IMR-90 (cell line): ENCODE data around the gene GPSM1. TPM values are rescaled to one million over a fixed set of nuclear protein-coding genes. Genes with fewer than 3 reads are reported as not detected.

ENCODE experiments used
- ATAC-seq: fragments of 200-7000 bp; cut with Tn5 transposase; 2 replicates; pipeline ENCODE4 v1.9.1; 2020; ENCODE audit warnings: low read depth, mild to moderate bottlenecking, moderate library complexity
- BruUV-seq: library from RNA; stranded (reverse); fragments of 400-500 nt; replicated peaks from 2 replicates; lab custom pipeline; 2021; lab: Mats Ljungman, UMichigan
- CTCF ChIA-PET: fragments of 300-600 bp; formaldehyde crosslinking; extraction: SDS; loops from one replicate; lab custom pipeline; 2021; ENCODE audit warnings: antibody characterized with exemption; lab: Yijun Ruan, JAX
- POLR2A ChIA-PET: fragments of 300-600 bp; sonication (Branson Sonifier 250); formaldehyde crosslinking; loops from one replicate; lab custom pipeline; 2022; ENCODE audit warnings: antibody characterized with exemption; ENCODE audit not compliant: unreplicated experiment; lab: Charles Lee
- DNase-seq: peaks from one replicate; pipeline ENCODE4 v3.0.0; 2013
- H2AFZ ChIP-seq: replicated peaks from 2 replicates; pipeline ENCODE3; 2013; ENCODE audit warnings: low read length, mild to moderate bottlenecking; ENCODE audit not compliant: poor library complexity
- H2AK5ac ChIP-seq: 2 replicates; pipeline ENCODE4 v1.6.1; 2013; ENCODE audit warnings: low read depth, low read length, inconsistent platforms
- H2AK9ac ChIP-seq: replicated peaks from 2 replicates; pipeline ENCODE3; 2013; ENCODE audit warnings: mild to moderate bottlenecking, low read depth, low read length, moderate library complexity; ENCODE audit not compliant: poor library complexity
- H2BK120ac ChIP-seq: 2 replicates; pipeline ENCODE4 v1.6.1; 2013; ENCODE audit warnings: low read depth, low read length, inconsistent platforms
- H2BK15ac ChIP-seq: 3 replicates; pipeline ENCODE4 v1.6.1; 2013; ENCODE audit warnings: low read depth, low read length, inconsistent platforms
- H2BK20ac ChIP-seq: 2 replicates; pipeline ENCODE4 v1.6.1; 2013; ENCODE audit warnings: low read depth, mild to moderate bottlenecking, inconsistent platforms, low read length, moderate library complexity
- H2BK5ac ChIP-seq: 2 replicates; pipeline ENCODE4 v1.6.1; 2013; ENCODE audit warnings: mild to moderate bottlenecking, low read depth, low read length, inconsistent platforms; ENCODE audit not compliant: poor library complexity, severe bottlenecking
- H3K14ac ChIP-seq: replicated peaks from 2 replicates; pipeline ENCODE4 v1.6.1; 2013; ENCODE audit warnings: low read depth, low read length, inconsistent platforms
- H3K18ac ChIP-seq: 2 replicates; pipeline ENCODE4 v1.6.1; 2013; ENCODE audit warnings: low read depth, low read length, control low read depth
- H3K23ac ChIP-seq: 2 replicates; pipeline ENCODE4 v1.6.1; 2013; ENCODE audit warnings: low read depth, low read length, inconsistent platforms
- H3K27ac ChIP-seq: 2 replicates; pipeline ENCODE4 v1.5.1; 2013; ENCODE audit warnings: mild to moderate bottlenecking, control low read depth, low read length; ENCODE audit not compliant: insufficient read depth
- H3K27me3 ChIP-seq: 2 replicates; pipeline ENCODE4 v1.6.1; 2013; ENCODE audit warnings: low read length; ENCODE audit not compliant: control insufficient read depth, insufficient read depth
- H3K36me3 ChIP-seq: 2 replicates; pipeline ENCODE4 v1.6.1; 2013; ENCODE audit warnings: low read length, mixed read lengths; ENCODE audit not compliant: control insufficient read depth, insufficient read depth
- H3K4ac ChIP-seq: 2 replicates; pipeline ENCODE4 v1.6.1; 2013; ENCODE audit warnings: low read depth, low read length, inconsistent platforms
- H3K4me1 ChIP-seq: 2 replicates; pipeline ENCODE4 v1.6.1; 2013; ENCODE audit warnings: low read length, mixed read lengths; ENCODE audit not compliant: control insufficient read depth, insufficient read depth
- H3K4me2 ChIP-seq: 2 replicates; pipeline ENCODE4 v1.6.1; 2013; ENCODE audit warnings: low read depth, mild to moderate bottlenecking, control low read depth, low read length, moderate library complexity
- H3K4me3 ChIP-seq: 2 replicates; pipeline ENCODE4 v1.5.1; 2013; ENCODE audit warnings: low read depth, mild to moderate bottlenecking, control low read depth, low read length, moderate library complexity; ENCODE audit not compliant: insufficient read depth
- H3K56ac ChIP-seq: 2 replicates; pipeline ENCODE4 v1.6.1; 2013; ENCODE audit warnings: low read length, inconsistent platforms; ENCODE audit not compliant: insufficient read depth; ENCODE audit errors: extremely low read depth
- H3K79me1 ChIP-seq, 2 experiments: 2 replicates each; pipeline ENCODE4 v1.6.1; 2013; ENCODE audit warnings: low read length in 2 of 2, inconsistent platforms in 1 of 2, low read depth in 1 of 2
- H3K9ac ChIP-seq: 2 replicates; pipeline ENCODE4 v1.6.1; 2013; ENCODE audit warnings: low read depth, low read length, control low read depth
- H3K9me1 ChIP-seq: 2 replicates; pipeline ENCODE4 v1.6.1; 2013; ENCODE audit warnings: low read length, inconsistent platforms; ENCODE audit not compliant: insufficient read depth
- H3K9me3 ChIP-seq: 2 replicates; pipeline ENCODE4 v1.6.1; 2013; ENCODE audit warnings: low read length; ENCODE audit not compliant: control insufficient read depth, insufficient read depth
- H4K20me1 ChIP-seq: 2 replicates; pipeline ENCODE4 v1.6.1; 2013; ENCODE audit warnings: low read length, inconsistent platforms; ENCODE audit not compliant: insufficient read depth
- H4K5ac ChIP-seq: 2 replicates; pipeline ENCODE4 v1.6.1; 2013; ENCODE audit warnings: mild to moderate bottlenecking, low read depth, low read length, control low read depth
- H4K8ac ChIP-seq, 2 experiments: 2 replicates each; pipeline ENCODE4 v1.6.1; 2013; ENCODE audit warnings: low read depth in 2 of 2, low read length in 2 of 2, control low read depth in 1 of 2, inconsistent platforms in 1 of 2
- H4K91ac ChIP-seq: 2 replicates; pipeline ENCODE4 v1.6.1; 2013; ENCODE audit warnings: low read depth, low read length, inconsistent platforms; ENCODE audit not compliant: insufficient read depth
- BHLHE40 ChIP-seq: fragments of 150-350 bp; IDR thresholded peaks from 2 replicates; pipeline ENCODE4 v1.6.1; 2016; ENCODE audit warnings: mild to moderate bottlenecking, low read depth, low read length
- CEBPB ChIP-seq: IDR thresholded peaks from 2 replicates; pipeline ENCODE4 v1.6.1; 2012; ENCODE audit warnings: low read depth, low read length, improper control_type of control experiment
- CHD1 ChIP-seq: IDR thresholded peaks from 2 replicates; pipeline ENCODE4 v1.6.1; 2012; ENCODE audit warnings: low read depth, low read length, improper control_type of control experiment
- FOS ChIP-seq: fragments of 150-350 bp; IDR thresholded peaks from 2 replicates; pipeline ENCODE4 v1.6.1; 2016; ENCODE audit warnings: low read depth, low read length
- MAFK ChIP-seq: IDR thresholded peaks from 2 replicates; pipeline ENCODE4 v1.6.1; 2012; ENCODE audit warnings: low read depth, low read length, improper control_type of control experiment
- MAZ ChIP-seq: IDR thresholded peaks from 2 replicates; pipeline ENCODE4 v1.6.1; 2012; ENCODE audit warnings: low read depth, mild to moderate bottlenecking, low read length, improper control_type of control experiment, moderate library complexity, borderline replicate concordance
- MXI1 ChIP-seq: IDR thresholded peaks from 2 replicates; pipeline ENCODE4 v1.6.1; 2012; ENCODE audit warnings: low read depth, mild to moderate bottlenecking, low read length, moderate library complexity, borderline replicate concordance
- NFE2L2 ChIP-seq: fragments of 150-350 bp; IDR thresholded peaks from 2 replicates; pipeline ENCODE4 v1.6.1; 2016; ENCODE audit warnings: low read depth, mild to moderate bottlenecking, low read length
- POLR2A ChIP-seq: IDR thresholded peaks from 2 replicates; pipeline ENCODE4 v1.6.1; 2012; ENCODE audit warnings: mild to moderate bottlenecking, low read depth, low read length
- RAD21 ChIP-seq: IDR thresholded peaks from 2 replicates; pipeline ENCODE4 v1.6.1; 2012; ENCODE audit warnings: low read length, improper control_type of control experiment
- RCOR1 ChIP-seq: IDR thresholded peaks from 2 replicates; pipeline ENCODE4 v1.6.1; 2012; ENCODE audit warnings: mild to moderate bottlenecking, low read length, improper control_type of control experiment; ENCODE audit not compliant: insufficient replicate concordance
- RFX5 ChIP-seq: IDR thresholded peaks from 2 replicates; pipeline ENCODE4 v1.8.0; 2012; ENCODE audit warnings: low read depth, mild to moderate bottlenecking, low read length, moderate library complexity
- SMC3 ChIP-seq: fragments of 150-350 bp; IDR thresholded peaks from 2 replicates; pipeline ENCODE4 v1.6.1; 2016; ENCODE audit warnings: low read depth, mild to moderate bottlenecking, antibody characterized with exemption, low read length, moderate library complexity
- WGBS, 2 experiments: methylation state at CpG; one replicate each; pipeline versions ENCODE4 v1.1.5 to v1.1.7; 2013; ENCODE audit warnings: missing lambda C conversion rate in 2 of 2; ENCODE audit not compliant: insufficient read length in 1 of 2; ENCODE audit errors: extremely low coverage in 2 of 2; 5-methylcytosine and 5-hydroxymethylcytosine counted together
- dilution Hi-C: fragments of 300-500 bp; cut with HindIII; formaldehyde crosslinking; loops from one replicate; pipeline ENCODE4 v1.14.3; 2018; ENCODE audit warnings: low sequenced_read_pairs; ENCODE audit not compliant: unreplicated experiment
- in situ Hi-C: fragments of 300-500 bp; cut with MboI; formaldehyde crosslinking; loops from 3 replicates; pipeline ENCODE4 v1.14.3; 2019; ENCODE audit warnings: low sequenced_read_pairs, inconsistent platforms, mixed read lengths
- intact Hi-C: fragments of 100-400 bp; cut with micrococcal nuclease; formaldehyde crosslinking; loops from 2 replicates; pipeline ENCODE4 v1.10.0; 2022
- polyA plus RNA-seq, 3 experiments: library from polyadenylated mRNA; depleted of rRNA; stranded (reverse); fragments of >200 nt; gene quantifications; 2 replicates each; pipeline ENCODE4 v1.2.3, GENCODE V29; 2012; ENCODE audit warnings: low replicate concordance in 1 of 3
- total RNA-seq: library from RNA; depleted of rRNA; stranded (reverse); fragments of >200 nt; gene quantifications from 2 replicates; pipeline ENCODE4 v1.2.3, GENCODE V29; 2012
- TF ChIP-seq, protein P1 (sequence below): conservative IDR thresholded peaks from 2 replicates; pipeline ENCODE4 v1.5.1; 2012; ENCODE audit warnings: mild to moderate bottlenecking, low read depth, low read length, improper control_type of control experiment
- TF ChIP-seq, protein P2 (sequence below): fragments of 150-350 bp; IDR thresholded peaks from 2 replicates; pipeline ENCODE4 v1.6.1; 2017; ENCODE audit warnings: mild to moderate bottlenecking, antibody characterized with exemption, low read length, low read depth
- TF ChIP-seq, protein P3 (sequence below): fragments of 150-350 bp; IDR thresholded peaks from 2 replicates; pipeline ENCODE4 v1.6.1; 2016; ENCODE audit warnings: low read depth, mild to moderate bottlenecking, low read length, moderate library complexity, borderline replicate concordance

Gene GPSM1
- total and polyA plus RNA-seq, 2 of the 4 experiments (the other 2 are of a cell fraction) = 28.7 to 71.2 TPM

DNA sequence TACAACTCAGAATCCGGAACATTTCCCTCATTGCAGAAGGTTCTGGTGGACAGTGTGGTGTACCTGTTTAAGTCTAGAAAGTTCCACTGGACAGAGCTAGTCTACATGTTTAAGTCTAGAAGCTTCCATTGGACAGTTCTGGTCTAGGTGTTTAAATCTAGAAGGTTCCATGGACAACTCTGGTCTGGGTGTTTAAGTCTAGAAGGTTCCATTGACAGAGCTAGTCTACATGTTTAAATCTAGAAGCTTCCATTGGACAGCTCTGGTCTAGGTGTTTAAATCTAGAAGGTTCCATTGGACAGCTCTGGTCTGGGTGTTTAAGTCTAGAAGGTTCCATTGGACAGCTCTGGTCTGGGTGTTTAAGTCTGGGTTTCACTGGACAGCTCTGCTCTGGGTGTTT lies 48.4 kb upstream of the GPSM1 start:
- Histone ChIP-seq H3K23ac (no peak overlapping the region), H2BK5ac (no peak overlapping the region), H3K27ac (no peak overlapping the region), H3K9me1 (no peaks in the 10 kb centered on the region), H3K56ac (no peak overlapping the region), H3K14ac (no peak overlapping the region), H2BK20ac (no peak overlapping the region), H4K91ac (no peak overlapping the region), H3K9ac (no peak overlapping the region), H3K9me3 (peaks cover 4% of the 10 kb centered on the region), H3K4me3 (no peak overlapping the region), H4K8ac (no peak overlapping the region), H3K36me3 (no peaks in the 10 kb centered on the region), H3K27me3 (peaks cover 49% of the 10 kb centered on the region), H2AFZ (no peak overlapping the region), H2AK9ac (no peak overlapping the region), H2AK5ac (no peak overlapping the region), H4K20me1 (no peaks in the 10 kb centered on the region; the same call in 1 of the 2 replicates), H2BK15ac (no peak overlapping the region), H3K4me1 (no peaks in the 10 kb centered on the region), H4K5ac (no peak overlapping the region), H3K4ac (no peak overlapping the region), H2BK120ac (no peak overlapping the region), H3K79me1 (no peaks in the 10 kb centered on the region), H3K4me2 (no peak overlapping the region), H3K18ac (no peak overlapping the region)
- CTCF ChIA-PET = interaction anchor here (1.2 kb wide), 1 partner anchor 9 kb away, joined by 3 read pairs; no protein-coding TSS in a partner anchor
- POLR2A ChIA-PET = no interaction called here
- intact Hi-C loops = no loop called here
- dilution Hi-C loops = no loop called here
- no peak for TF ChIP-seq BHLHE40
- no peak for TF ChIP-seq POLR2A
- TF ChIP-seq SMC3 = no peak
- TF ChIP-seq, protein P1, sequence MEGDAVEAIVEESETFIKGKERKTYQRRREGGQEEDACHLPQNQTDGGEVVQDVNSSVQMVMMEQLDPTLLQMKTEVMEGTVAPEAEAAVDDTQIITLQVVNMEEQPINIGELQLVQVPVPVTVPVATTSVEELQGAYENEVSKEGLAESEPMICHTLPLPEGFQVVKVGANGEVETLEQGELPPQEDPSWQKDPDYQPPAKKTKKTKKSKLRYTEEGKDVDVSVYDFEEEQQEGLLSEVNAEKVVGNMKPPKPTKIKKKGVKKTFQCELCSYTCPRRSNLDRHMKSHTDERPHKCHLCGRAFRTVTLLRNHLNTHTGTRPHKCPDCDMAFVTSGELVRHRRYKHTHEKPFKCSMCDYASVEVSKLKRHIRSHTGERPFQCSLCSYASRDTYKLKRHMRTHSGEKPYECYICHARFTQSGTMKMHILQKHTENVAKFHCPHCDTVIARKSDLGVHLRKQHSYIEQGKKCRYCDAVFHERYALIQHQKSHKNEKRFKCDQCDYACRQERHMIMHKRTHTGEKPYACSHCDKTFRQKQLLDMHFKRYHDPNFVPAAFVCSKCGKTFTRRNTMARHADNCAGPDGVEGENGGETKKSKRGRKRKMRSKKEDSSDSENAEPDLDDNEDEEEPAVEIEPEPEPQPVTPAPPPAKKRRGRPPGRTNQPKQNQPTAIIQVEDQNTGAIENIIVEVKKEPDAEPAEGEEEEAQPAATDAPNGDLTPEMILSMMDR = no peak
- TF ChIP-seq MAZ = no peak
- TF ChIP-seq RCOR1 = no peak
- TF ChIP-seq MAFK = no peak
- no peak for TF ChIP-seq CEBPB
- no peak for TF ChIP-seq RFX5
- no peak for TF ChIP-seq CHD1
- TF ChIP-seq MXI1 = no peak
- TF ChIP-seq RAD21 = no peak
- TF ChIP-seq, protein P2, sequence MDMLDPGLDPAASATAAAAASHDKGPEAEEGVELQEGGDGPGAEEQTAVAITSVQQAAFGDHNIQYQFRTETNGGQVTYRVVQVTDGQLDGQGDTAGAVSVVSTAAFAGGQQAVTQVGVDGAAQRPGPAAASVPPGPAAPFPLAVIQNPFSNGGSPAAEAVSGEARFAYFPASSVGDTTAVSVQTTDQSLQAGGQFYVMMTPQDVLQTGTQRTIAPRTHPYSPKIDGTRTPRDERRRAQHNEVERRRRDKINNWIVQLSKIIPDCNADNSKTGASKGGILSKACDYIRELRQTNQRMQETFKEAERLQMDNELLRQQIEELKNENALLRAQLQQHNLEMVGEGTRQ = no peak
- no peak for TF ChIP-seq NFE2L2
- TF ChIP-seq, protein P3, sequence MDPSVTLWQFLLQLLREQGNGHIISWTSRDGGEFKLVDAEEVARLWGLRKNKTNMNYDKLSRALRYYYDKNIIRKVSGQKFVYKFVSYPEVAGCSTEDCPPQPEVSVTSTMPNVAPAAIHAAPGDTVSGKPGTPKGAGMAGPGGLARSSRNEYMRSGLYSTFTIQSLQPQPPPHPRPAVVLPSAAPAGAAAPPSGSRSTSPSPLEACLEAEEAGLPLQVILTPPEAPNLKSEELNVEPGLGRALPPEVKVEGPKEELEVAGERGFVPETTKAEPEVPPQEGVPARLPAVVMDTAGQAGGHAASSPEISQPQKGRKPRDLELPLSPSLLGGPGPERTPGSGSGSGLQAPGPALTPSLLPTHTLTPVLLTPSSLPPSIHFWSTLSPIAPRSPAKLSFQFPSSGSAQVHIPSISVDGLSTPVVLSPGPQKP = no peak
- TF ChIP-seq FOS = no peak
- DNase-seq (no peak), ATAC-seq (no peak)
- WGBS, 2 experiments = no CpG with 5 or more reads among the region's 1 CpG
- no TSS peak for BruUV-seq
- in situ Hi-C loops = loop anchor here (10.0 kb wide), 1 partner anchor 114 kb away; no protein-coding TSS in a partner anchor
